ENCODE data around the gene AKR7A3. TPM values are rescaled to one million over a fixed set of nuclear protein-coding genes. Genes with fewer than 3 reads are reported as not detected.

Gene AKR7A3
- total RNA-seq, 2 experiments from 2014 or later: 0.84 to 1.4 TPM

- Mint-ChIP-seq H3K4me3 (peak within 1 kb of the TSS; percentile 95), H3K36me3 (ENCODE audit: low read depth) (peaks cover 19% of the 10 kb centered on the region), H3K4me1 (ENCODE audit: low read depth) (peaks cover 35% of the 10 kb centered on the region), H3K9me3 (no peaks in the 10 kb centered on the region), H3K27ac (peak within 1 kb of the TSS; percentile 55), H3K27me3 (no peaks in the 10 kb centered on the region)
- ChIA-PET CTCF (interaction anchor here (0.7 kb wide), 1 partner anchor 23 kb away, joined by 3 read pairs; no protein-coding TSS in a partner anchor), POLR2A (interaction anchor here (0.7 to 1.6 kb wide), 6 partner anchors 12 to 332 kb away, joined by 3 to 5 read pairs (median 3); partner anchors contain the start of gene NBL1)
- peak; percentile 78 to 96 (median 87) for DNase-seq
- no peak for TF ChIP-seq CTCF (IDR thresholded peaks at IDR 0.05)
- Histone ChIP-seq H3K36me3 (ENCODE audit: insufficient read depth, low read length) (peaks cover 17% of the 10 kb centered on the region), H3K9me3 (ENCODE audit: control insufficient read depth in 1 of 2, insufficient read depth in 1 of 2, low read length in 2 of 2) (peaks cover 0 to 4% of the 10 kb centered on the region in 2 experiments), H3K4me3 (ENCODE audit: low read length) (peak within 1 kb of the TSS; percentile 90), H3K27me3 (ENCODE audit: control insufficient read depth in 1 of 2, insufficient read depth in 2 of 2, low read length in 2 of 2) (no peaks in the 10 kb centered on the region), H3K27ac (ENCODE audit: low read depth in 1 of 2, low read length in 2 of 2) (peak within 1 kb of the TSS in 1 of 2 donors; percentile 22), H3K4me1 (ENCODE audit: insufficient read depth, low read length) (peaks cover 45% of the 10 kb centered on the region)
- ATAC-seq (ENCODE audit: poor library complexity): peak; percentile 98
- intact Hi-C loops (cut with DNase I, micrococcal nuclease): loop anchor here in 1 of 2 experiments (2.0 to 5.0 kb wide), 3 partner anchors 57 to 175 kb away; partner anchors contain the start of genes CAPZB and UBR4
Observed at GRCh38 chr1:19311931-19312781, 23.6 kb upstream of the AKR7A3 start, which contains the start of the genes AKR7A2 and SLC66A1. AKR7A2 (minus strand) TSS chr1:19312144; CDS start chr1:19312124, 20 bp downstream. SLC66A1 (plus strand) TSS chr1:19312326; CDS start chr1:19317678, 5,352 bp downstream.

GRCh38 chr1:19311503-19311930 lies 22.9 kb upstream of the AKR7A3 start:
- DNase-seq: peak in 4 of 14 experiments; percentile 6 to 32 (median 18)
- H3K4me1 ChIP-seq (ENCODE audit: insufficient read depth, low read length): peaks cover 45% of the 10 kb centered on the region
- H3K27ac Mint-ChIP-seq: peak overlapping the region; percentile 55
- H3K4me3 Mint-ChIP-seq: peak overlapping the region; percentile 95
- no peaks in the 10 kb centered on the region for H3K9me3 Mint-ChIP-seq
- H3K27ac ChIP-seq (ENCODE audit: low read depth in 1 of 2, low read length in 2 of 2): peak overlapping the region in 1 of 2 donors; percentile 22
- peak overlapping the region; percentile 90 for H3K4me3 ChIP-seq (ENCODE audit: low read length)
- peak; percentile 23 for ATAC-seq (ENCODE audit: poor library complexity)
- ChIA-PET POLR2A (interaction anchor here (1.5 kb wide), 1 partner anchor 333 kb away, joined by 4 read pairs; the partner anchor contains the start of gene NBL1), CTCF (no interaction called here)
- H3K27me3 ChIP-seq (ENCODE audit: control insufficient read depth in 1 of 2, insufficient read depth in 2 of 2, low read length in 2 of 2): no peaks in the 10 kb centered on the region
- H3K36me3 Mint-ChIP-seq (ENCODE audit: low read depth): peaks cover 26% of the 10 kb centered on the region
- peaks cover 23% of the 10 kb centered on the region for H3K36me3 ChIP-seq (ENCODE audit: insufficient read depth, low read length)
- no peaks in the 10 kb centered on the region for H3K27me3 Mint-ChIP-seq
- peaks cover 0 to 4% of the 10 kb centered on the region in 2 experiments for H3K9me3 ChIP-seq (ENCODE audit: control insufficient read depth in 1 of 2, insufficient read depth in 1 of 2, low read length in 2 of 2)
- TF ChIP-seq CTCF (IDR thresholded peaks at IDR 0.05): no peak
- H3K4me1 Mint-ChIP-seq (ENCODE audit: low read depth): peaks cover 35% of the 10 kb centered on the region
- intact Hi-C loops (cut with DNase I, micrococcal nuclease): loop anchor here in 1 of 2 experiments (2.0 to 5.0 kb wide), 2 partner anchors 57 to 176 kb away; partner anchors contain the start of gene CAPZB

GRCh38 chr1:19310720-19311502 lies 22.3 kb upstream of the AKR7A3 start:
- no peak for TF ChIP-seq CTCF (IDR thresholded peaks at IDR 0.05)
- H3K9me3 Mint-ChIP-seq: no peaks in the 10 kb centered on the region
- POLR2A ChIA-PET: no interaction called here
- peaks cover 35% of the 10 kb centered on the region for H3K4me1 Mint-ChIP-seq (ENCODE audit: low read depth)
- peaks cover 31% of the 10 kb centered on the region for H3K36me3 Mint-ChIP-seq (ENCODE audit: low read depth)
- no peaks in the 10 kb centered on the region for H3K27me3 Mint-ChIP-seq
- H3K36me3 ChIP-seq (ENCODE audit: insufficient read depth, low read length): peaks cover 28% of the 10 kb centered on the region
- intact Hi-C loops (cut with DNase I, micrococcal nuclease): loop anchor here in 1 of 2 experiments (2.0 to 5.0 kb wide), 2 partner anchors 56 to 176 kb away; partner anchors contain the start of gene CAPZB
- H3K9me3 ChIP-seq (ENCODE audit: control insufficient read depth in 1 of 2, insufficient read depth in 1 of 2, low read length in 2 of 2): peaks cover 0 to 4% of the 10 kb centered on the region in 2 experiments
- peaks cover 41% of the 10 kb centered on the region for H3K4me1 ChIP-seq (ENCODE audit: insufficient read depth, low read length)
- no peak overlapping the region for H3K27ac ChIP-seq (ENCODE audit: low read depth in 1 of 2, low read length in 2 of 2)
- CTCF ChIA-PET: no interaction called here
- peak overlapping the region; percentile 95 for H3K4me3 Mint-ChIP-seq
- H3K27ac Mint-ChIP-seq: peak overlapping the region; percentile 55
- H3K4me3 ChIP-seq (ENCODE audit: low read length): peak overlapping the region; percentile 90
- peak in 1 of 14 experiments; percentile 48 for DNase-seq
- no peaks in the 10 kb centered on the region for H3K27me3 ChIP-seq (ENCODE audit: control insufficient read depth in 1 of 2, insufficient read depth in 2 of 2, low read length in 2 of 2)
- ATAC-seq (ENCODE audit: poor library complexity): no peak
